ENCODE results near the gene PPP6R2.

GRCh38 chr22:50438305-50439275, 95.5 kb downstream of the PPP6R2 start:
- TF ChIP-seq CTCF (conservative IDR thresholded peaks at IDR 0.05) (no peak), EZH2 (IDR thresholded peaks at IDR 0.05; ENCODE audit: low read depth) (no peak)
